HepG2 (cell line): ENCODE measurements around the gene DDIT4. TPM values are rescaled to one million over a fixed set of nuclear protein-coding genes. Genes with fewer than 3 reads are reported as not detected.

ENCODE experiments used
- ARNT2 ChIP-seq: sonication (generic); formaldehyde crosslinking; IDR thresholded peaks from 2 replicates; pipeline ENCODE4 v1.8.0; 2022; ENCODE audit warnings: mild to moderate bottlenecking, low read depth, missing genetic modification reagents, moderate library complexity
- CREM ChIP-seq, 2 experiments: sonication (generic) in 1 of 2; formaldehyde crosslinking in 1 of 2; IDR thresholded peaks; 2 replicates each; pipeline versions ENCODE4 v1.4.0 to v1.6.1; 2016 to 2020; ENCODE audit warnings: antibody characterized with exemption in 1 of 2, mild to moderate bottlenecking in 1 of 2, missing genetic modification reagents in 1 of 2
- FOXO1 ChIP-seq: sonication (generic); formaldehyde crosslinking; IDR thresholded peaks from 2 replicates; pipeline ENCODE4 v1.4.0; 2020; ENCODE audit warnings: missing genetic modification reagents
- GATA4 ChIP-seq: sonication (generic); IDR thresholded peaks from 2 replicates; pipeline ENCODE4 v1.6.1; 2016; ENCODE audit warnings: antibody characterized with exemption, low read depth, borderline replicate concordance
- HIVEP1 ChIP-seq: sonication (generic); formaldehyde crosslinking; IDR thresholded peaks from 2 replicates; pipeline ENCODE4 v1.4.0; 2020; ENCODE audit warnings: mild to moderate bottlenecking, missing genetic modification reagents
- IRF2 ChIP-seq: IDR thresholded peaks from 2 replicates; pipeline ENCODE4 v1.6.1; 2018; ENCODE audit warnings: missing genetic modification reagents, missing compliant biosample characterization
- KIAA2018 ChIP-seq: sonication (generic); formaldehyde crosslinking; IDR thresholded peaks from 2 replicates; pipeline ENCODE4 v1.5.0; 2020; ENCODE audit warnings: mild to moderate bottlenecking, missing genetic modification reagents, borderline replicate concordance
- NCOA2 ChIP-seq: sonication (generic); formaldehyde crosslinking; IDR thresholded peaks from 2 replicates; pipeline ENCODE4 v1.8.0; 2022; ENCODE audit warnings: inconsistent platforms
- SMARCC2 ChIP-seq: fragments of 450-650 bp; IDR thresholded peaks from 2 replicates; pipeline ENCODE4 v1.6.1; 2017; ENCODE audit warnings: antibody characterized with exemption, mild to moderate bottlenecking
- SRF ChIP-seq: IDR thresholded peaks from 2 replicates; pipeline ENCODE4 v1.6.1; 2011; ENCODE audit warnings: mild to moderate bottlenecking, low read depth, low read length, moderate library complexity
- TAF15 ChIP-seq: fragments of 200-400 bp; formaldehyde crosslinking; IDR thresholded peaks from one replicate; pipeline ENCODE4 v1.6.1; 2018; ENCODE audit warnings: mild to moderate bottlenecking, low read depth, low read length; ENCODE audit not compliant: poor library complexity, severe bottlenecking
- TARDBP ChIP-seq: sonication (generic); formaldehyde crosslinking; IDR thresholded peaks from 2 replicates; pipeline ENCODE4 v1.8.0; 2022; ENCODE audit warnings: mild to moderate bottlenecking, missing genetic modification reagents
- TMF1 ChIP-seq: sonication (generic); formaldehyde crosslinking; IDR thresholded peaks from 2 replicates; pipeline ENCODE4 v1.8.1; 2022; ENCODE audit warnings: low read depth, missing genetic modification reagents
- YEATS4 ChIP-seq: sonication (generic); formaldehyde crosslinking; IDR thresholded peaks from 2 replicates; pipeline ENCODE4 v1.4.0; 2020; ENCODE audit warnings: missing genetic modification reagents, borderline replicate concordance
- ZNF160 ChIP-seq: sonication (generic); formaldehyde crosslinking; IDR thresholded peaks from 2 replicates; pipeline ENCODE4 v1.8.0; 2022; ENCODE audit warnings: mild to moderate bottlenecking, inconsistent platforms, missing genetic modification reagents
- ZNF512 ChIP-seq: sonication (generic); formaldehyde crosslinking; IDR thresholded peaks from 2 replicates; pipeline ENCODE4 v1.4.0; 2020; ENCODE audit warnings: mild to moderate bottlenecking, missing genetic modification reagents
- ZNF644 ChIP-seq: IDR thresholded peaks from 2 replicates; pipeline ENCODE4 v1.6.1; 2016; ENCODE audit warnings: low read depth
- ZNF691 ChIP-seq: sonication (generic); formaldehyde crosslinking; IDR thresholded peaks from 2 replicates; pipeline ENCODE4 v1.4.0; 2020; ENCODE audit warnings: missing genetic modification reagents, low read depth, mild to moderate bottlenecking, borderline replicate concordance
- ZNF747 ChIP-seq: sonication (generic); formaldehyde crosslinking; IDR thresholded peaks from 2 replicates; pipeline ENCODE4 v1.8.1; 2023; ENCODE audit warnings: missing genetic modification reagents, mild to moderate bottlenecking, borderline replicate concordance
- polyA plus RNA-seq, 8 experiments: library from polyadenylated mRNA; depleted of rRNA in 3 of 8; stranded (reverse) in 7 of 8; unstranded in 1 of 8; fragments of >200 nt; fragmentation: Illumina TruSeq in 4 of 8; extraction: Trizol in 4 of 8; gene quantifications; 2 replicates each; pipeline versions ENCODE4 v1.2.1 to v1.2.3, GENCODE V29; 2011 to 2016; ENCODE audit warnings: low read depth in 4 of 8, missing spikeins in 1 of 8, mixed read lengths in 1 of 8; ENCODE audit not compliant: insufficient read depth in 1 of 8
- total RNA-seq, 5 experiments: library from RNA; depleted of rRNA; stranded (reverse); fragments of >200 nt; fragmentation: Illumina TruSeq; extraction: Trizol; gene quantifications; 2 replicates each; pipeline ENCODE4 v1.2.3, GENCODE V29; 2016; ENCODE audit warnings: low read depth in 1 of 5

The DDIT4 gene
- total and polyA plus RNA-seq, 2 of the 13 experiments (the other 11 are each of a cell fraction or from before 2014, with no cell fraction given) = 35.6 to 40.7 TPM

GRCh38 chr10:72319416-72320254 is 45.9 kb downstream of the DDIT4 start (continued):
- TF ChIP-seq NCOA2 (CRISPR knock-in tag) (peak; percentile 72; the same call in 1 of the 2 replicates), SMARCC2 (no peak), KIAA2018 (no peak), TMF1 (0 out of 2 replicates have a peak, but pooled peaks have one; percentile 44), ZNF160 (no peak; the same call in 1 of the 2 replicates), HIVEP1 (no peak), YEATS4 (CRISPR knock-in tag) (peak; percentile 78), ZNF644 (CRISPR knock-in tag) (no peak), FOXO1 (peak; percentile 76), ZNF747 (no peak), CREM (IDR thresholded peaks at IDR 0.05) (peak; percentile 45; the same call in 1 of the 2 replicates), CREM (CRISPR knock-in tag; IDR thresholded peaks at IDR 0.05) (no peak), ZNF512 (CRISPR knock-in tag) (no peak), IRF2 (CRISPR knock-in tag) (peak; percentile 48), TARDBP (peak; percentile 69; the same call in 1 of the 2 replicates), SRF (no peak), ARNT2 (CRISPR knock-in tag) (peak; percentile 63; the same call in 1 of the 2 replicates), TAF15 (no peak), GATA4 (peak; percentile 11; the same call in 1 of the 2 replicates), ZNF691 (CRISPR knock-in tag) (peak; percentile 68; the same call in 1 of the 2 replicates)
